ENCODE results near the gene SLC19A1.
"Not testable (repeated sequence)": the region's sequence is repeated elsewhere in the genome, so short reads cannot be mapped to it uniquely, and the experiment has no call there.

Gene SLC19A1

DNA sequence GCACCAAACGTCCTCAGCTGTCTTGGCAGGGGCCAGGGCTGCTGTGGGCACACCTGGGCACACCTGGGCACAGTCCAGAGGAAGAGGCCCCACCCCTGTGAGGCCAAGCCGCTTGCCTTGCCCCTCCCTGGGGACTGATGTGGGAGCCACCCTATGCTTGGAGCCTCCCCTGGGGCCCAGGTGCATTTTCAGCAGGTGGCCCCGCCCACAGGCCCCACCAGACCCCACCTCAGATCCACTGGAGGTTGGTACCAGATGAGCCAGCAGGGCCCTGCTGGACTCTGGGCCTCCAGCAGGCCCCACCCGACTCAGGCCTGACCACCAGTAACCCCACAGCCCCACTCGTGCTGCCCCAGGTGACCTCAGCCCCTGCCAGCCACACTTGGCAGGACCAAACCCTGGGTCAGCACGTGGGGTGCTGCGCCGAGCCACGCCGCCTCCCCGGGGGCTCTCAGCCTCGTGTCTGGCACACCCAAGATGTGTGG is 8.8 kb downstream of the SLC19A1 start:
- TF ChIP-seq, protein P1, sequence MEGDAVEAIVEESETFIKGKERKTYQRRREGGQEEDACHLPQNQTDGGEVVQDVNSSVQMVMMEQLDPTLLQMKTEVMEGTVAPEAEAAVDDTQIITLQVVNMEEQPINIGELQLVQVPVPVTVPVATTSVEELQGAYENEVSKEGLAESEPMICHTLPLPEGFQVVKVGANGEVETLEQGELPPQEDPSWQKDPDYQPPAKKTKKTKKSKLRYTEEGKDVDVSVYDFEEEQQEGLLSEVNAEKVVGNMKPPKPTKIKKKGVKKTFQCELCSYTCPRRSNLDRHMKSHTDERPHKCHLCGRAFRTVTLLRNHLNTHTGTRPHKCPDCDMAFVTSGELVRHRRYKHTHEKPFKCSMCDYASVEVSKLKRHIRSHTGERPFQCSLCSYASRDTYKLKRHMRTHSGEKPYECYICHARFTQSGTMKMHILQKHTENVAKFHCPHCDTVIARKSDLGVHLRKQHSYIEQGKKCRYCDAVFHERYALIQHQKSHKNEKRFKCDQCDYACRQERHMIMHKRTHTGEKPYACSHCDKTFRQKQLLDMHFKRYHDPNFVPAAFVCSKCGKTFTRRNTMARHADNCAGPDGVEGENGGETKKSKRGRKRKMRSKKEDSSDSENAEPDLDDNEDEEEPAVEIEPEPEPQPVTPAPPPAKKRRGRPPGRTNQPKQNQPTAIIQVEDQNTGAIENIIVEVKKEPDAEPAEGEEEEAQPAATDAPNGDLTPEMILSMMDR (conservative IDR thresholded peaks at IDR 0.05), result no peak
- TF ChIP-seq ZFX (IDR thresholded peaks at IDR 0.05), result no peak

GRCh38 chr21:45532826-45533360 is 9.3 kb downstream of the SLC19A1 start:
- no peak overlapping the region for H3K27ac ChIP-seq
- TF ChIP-seq, protein P1 (conservative IDR thresholded peaks at IDR 0.05), result no peak
- TF ChIP-seq ZFX (IDR thresholded peaks at IDR 0.05), result no peak

More for the DNA sequence above, 8.8 kb downstream of the SLC19A1 start:
- no peak overlapping the region for H3K27ac ChIP-seq

- H3K27ac ChIP-seq, result no peak overlapping the region
- no peak for TF ChIP-seq ZFX (IDR thresholded peaks at IDR 0.05)
- TF ChIP-seq, protein P1 (conservative IDR thresholded peaks at IDR 0.05), result no peak
These were observed 10.6 kb downstream of the SLC19A1 start for GRCh38 chr21:45531393-45532215.

- not testable (repeated sequence) for H3K27ac ChIP-seq
These were observed 11.2 kb downstream of the SLC19A1 start for GRCh38 chr21:45531114-45531392.

- no peak overlapping the region for H3K27ac ChIP-seq
- TF ChIP-seq, protein P1 (conservative IDR thresholded peaks at IDR 0.05), result no peak
- TF ChIP-seq ZFX (IDR thresholded peaks at IDR 0.05), result no peak
These were observed 11.7 kb downstream of the SLC19A1 start for GRCh38 chr21:45530423-45531113.

DNA sequence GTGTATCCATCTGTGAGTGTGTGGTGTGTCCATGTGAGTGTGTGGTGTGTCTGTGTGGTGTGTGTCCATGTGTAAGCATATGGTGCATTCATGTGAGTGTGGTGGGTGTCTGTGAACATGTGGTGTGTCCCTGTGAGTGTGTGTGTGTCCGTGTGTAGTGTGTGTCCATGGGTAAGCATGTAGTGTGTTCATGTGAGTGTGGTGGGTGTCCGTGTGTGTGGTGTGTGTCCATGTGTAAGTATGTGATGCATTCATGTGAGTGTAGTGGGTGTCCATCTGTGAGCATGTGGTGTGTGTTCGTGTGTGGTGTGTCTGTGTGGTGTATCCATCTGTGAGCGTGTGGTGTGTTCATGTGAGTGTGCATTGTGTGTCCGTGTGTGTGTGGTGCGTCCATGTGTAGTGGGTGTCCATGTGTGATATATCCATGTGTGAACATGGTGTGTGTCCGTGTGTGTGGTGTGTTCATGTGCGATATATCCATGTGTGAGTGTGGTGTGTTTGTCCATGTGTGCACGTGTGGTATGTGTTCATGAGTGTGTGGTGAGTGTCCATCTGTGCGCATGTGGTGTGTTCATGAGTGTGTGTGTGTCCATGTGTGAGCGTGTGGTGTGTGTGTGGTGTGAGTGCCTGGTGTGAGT is 12.3 kb downstream of the SLC19A1 start:
- no peak overlapping the region for H3K27ac ChIP-seq
- TF ChIP-seq, protein P1 (conservative IDR thresholded peaks at IDR 0.05), result no peak
- TF ChIP-seq ZFX (IDR thresholded peaks at IDR 0.05), result no peak

- H3K27ac ChIP-seq, result no peak overlapping the region
- TF ChIP-seq ZFX (IDR thresholded peaks at IDR 0.05), result no peak
- TF ChIP-seq, protein P1 (conservative IDR thresholded peaks at IDR 0.05), result no peak
These were observed 13.1 kb downstream of the SLC19A1 start for GRCh38 chr21:45528981-45529784.

Data from C4-2B (cell line).